Left lobe of liver (tissue), 2 donors: Measurements from ENCODE around the gene ATP6V1E1. TPM values are rescaled to one million over a fixed set of nuclear protein-coding genes. Genes with fewer than 3 reads are reported as not detected.

Source experiments
- ATAC-seq: fragments of 200-7000 bp; cut with Tn5 transposase; one replicate; pipeline ENCODE4 v1.9.1; 2020; ENCODE audit warnings: mild to moderate bottlenecking, moderate library complexity
- DNase-seq: peaks from one replicate; pipeline ENCODE4 v3.0.0-alpha.2; 2020; ENCODE audit warnings: low spot score
- total RNA-seq: library from RNA; stranded (reverse); gene quantifications from one replicate; pipeline ENCODE4 v1.2.1, GENCODE V29; 2021
- donor health status: DM: no; HTN: no; CAD: no; lungs with moderate emphysema.
- donor health status: DM: no; HTN: yes; CAD: no.

ATP6V1E1 gene
- total RNA-seq, 1 donor from 2014 or later = 31.3 TPM

DNA sequence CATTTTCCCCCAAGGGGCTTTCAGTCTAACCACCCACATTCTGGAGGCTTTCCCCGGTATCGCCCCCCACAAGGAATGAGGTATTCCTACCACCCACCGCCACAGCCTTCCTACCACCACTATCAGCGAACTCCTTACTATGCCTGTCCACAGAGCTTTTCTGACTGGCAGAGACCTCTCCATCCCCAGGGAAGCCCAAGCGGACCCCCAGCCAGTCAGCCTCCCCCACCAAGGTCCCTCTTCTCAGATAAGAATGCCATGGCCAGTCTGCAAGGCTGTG is 79.9 kb downstream of the ATP6V1E1 start:
- ATAC-seq (no peak), DNase-seq (no peak)

DNA sequence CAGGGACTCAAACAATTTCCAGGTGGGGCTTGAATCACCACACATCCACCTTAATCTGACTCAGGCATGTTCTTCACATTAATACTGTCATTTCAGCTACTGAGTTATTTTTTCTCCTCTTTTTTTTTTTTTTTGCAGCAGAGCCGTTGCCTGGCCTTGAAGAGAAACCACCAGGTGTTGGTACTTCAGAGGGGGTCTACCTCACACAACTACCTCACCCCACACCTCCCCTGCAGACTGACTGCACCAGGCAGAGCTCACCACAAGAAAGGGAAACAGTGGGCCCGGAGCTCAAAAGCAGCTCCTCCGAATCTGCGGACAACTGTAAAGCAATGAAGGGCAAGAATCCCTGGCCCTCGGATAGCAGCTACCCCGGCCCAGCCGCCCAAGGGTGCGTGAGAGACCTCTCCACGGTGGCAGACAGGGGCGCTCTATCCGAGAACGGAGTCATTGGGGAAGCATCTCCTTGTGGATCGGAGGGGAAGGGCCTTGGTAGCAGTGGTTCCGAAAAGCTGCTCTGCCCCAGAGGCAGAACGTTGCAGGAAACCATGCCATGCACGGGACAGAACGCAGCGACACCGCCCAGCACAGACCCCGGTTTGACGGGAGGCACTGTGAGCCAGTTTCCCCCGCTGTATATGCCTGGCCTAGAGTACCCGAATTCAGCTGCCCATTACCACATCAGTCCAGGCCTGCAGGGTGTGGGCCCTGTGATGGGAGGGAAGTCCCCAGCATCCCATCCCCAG is 80.4 kb downstream of the ATP6V1E1 start:
- no peak for ATAC-seq
- DNase-seq = no peak

DNA sequence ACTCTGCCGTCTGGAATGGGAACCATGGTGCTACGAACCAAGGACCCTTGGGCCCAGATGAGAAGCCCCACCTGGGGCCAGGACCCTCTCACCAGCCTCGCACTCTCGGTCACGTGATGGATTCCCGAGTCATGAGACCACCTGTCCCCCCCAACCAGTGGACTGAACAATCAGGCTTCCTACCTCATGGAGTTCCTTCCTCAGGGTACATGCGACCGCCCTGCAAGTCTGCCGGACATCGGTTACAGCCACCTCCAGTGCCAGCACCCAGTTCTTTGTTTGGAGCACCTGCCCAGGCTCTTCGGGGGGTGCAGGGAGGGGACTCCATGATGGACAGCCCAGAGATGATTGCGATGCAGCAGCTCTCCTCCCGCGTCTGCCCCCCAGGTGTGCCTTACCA is 86.1 kb downstream of the ATP6V1E1 start:
- DNase-seq = no peak
- no peak for ATAC-seq

Other genes with a start within 250 kb of the ATP6V1E1 start
- gene SLC25A18, start 65.3 kb downstream of the ATP6V1E1 start, total RNA-seq = 48.7 TPM
- gene BCL2L13, start 10.0 kb upstream of the ATP6V1E1 start, total RNA-seq = 34.3 TPM
- gene BID, start 145.7 kb upstream of the ATP6V1E1 start, total RNA-seq = 30.9 TPM